RWPE1 (cell line): Measurements from ENCODE around the gene ARHGEF6.

Experiments used
- CTCF ChIA-PET: fragments of 350-600 bp; sonication (Branson Sonifier 250); formaldehyde crosslinking; extraction: SDS; loops from one replicate; lab custom pipeline; 2021; lab: Yijun Ruan, JAX
- POLR2A ChIA-PET: fragments of 400-600 bp; formaldehyde crosslinking; extraction: SDS; loops from one replicate; lab custom pipeline; 2020; ENCODE audit warnings: antibody characterized with exemption; ENCODE audit not compliant: low non-redundant PET; lab: Yijun Ruan, JAX
- DNase-seq: peaks from one replicate; pipeline ENCODE4 v3.0.0; 2012; ENCODE audit warnings: low spot score
- H3K27ac ChIP-seq: fragments of 450-650 bp; 2 replicates; pipeline ENCODE4 v1.5.1; 2017
- CTCF ChIP-seq: fragments of 450-650 bp; conservative IDR thresholded peaks from 2 replicates; pipeline ENCODE4 v1.5.1; 2017; ENCODE audit warnings: low read depth, mild to moderate bottlenecking

The ARHGEF6 gene

GRCh38 chrX:136752796-136753195 lies 27.9 kb downstream of the ARHGEF6 start:
- DNase-seq: no peak
- CTCF ChIA-PET: no interaction called here
- no peak for TF ChIP-seq CTCF
- no peak overlapping the region for H3K27ac ChIP-seq
- POLR2A ChIA-PET: no interaction called here

GRCh38 chrX:136752346-136752745 lies 28.4 kb downstream of the ARHGEF6 start:
- ChIA-PET CTCF (no interaction called here), POLR2A (no interaction called here)
- H3K27ac ChIP-seq: no peak overlapping the region
- TF ChIP-seq CTCF: no peak
- no peak for DNase-seq

GRCh38 chrX:136750364-136750763 lies 30.4 kb downstream of the ARHGEF6 start:
- peak; percentile 2 for DNase-seq
- ChIA-PET CTCF (no interaction called here), POLR2A (no interaction called here)
- TF ChIP-seq CTCF: no peak
- no peak overlapping the region for H3K27ac ChIP-seq

- no peak for DNase-seq
- ChIA-PET CTCF (interaction anchor here (0.6 to 0.7 kb wide), 2 partner anchors 82 to 1869 kb away, joined by 3 read pairs; no protein-coding TSS in a partner anchor), POLR2A (no interaction called here)
- TF ChIP-seq CTCF: no peak
- no peak overlapping the region for H3K27ac ChIP-seq
Measured at GRCh38 chrX:136747003-136747986, 33.4 kb downstream of the ARHGEF6 start.

GRCh38 chrX:136745215-136746173 lies 35.2 kb downstream of the ARHGEF6 start:
- H3K27ac ChIP-seq: no peak overlapping the region
- CTCF ChIA-PET: no interaction called here
- no peak for TF ChIP-seq CTCF
- POLR2A ChIA-PET: no interaction called here
- DNase-seq: no peak
